ENCODE measurements around the gene NDUFS1. TPM values are rescaled to one million over a fixed set of nuclear protein-coding genes. Genes with fewer than 3 reads are reported as not detected.

Gene NDUFS1
- total and polyA plus RNA-seq, 9 of the 15 experiments (the other 6 are each of a cell fraction or from before 2014, with no cell fraction given): 75.0 to 130 (median 91.5) TPM

DNA sequence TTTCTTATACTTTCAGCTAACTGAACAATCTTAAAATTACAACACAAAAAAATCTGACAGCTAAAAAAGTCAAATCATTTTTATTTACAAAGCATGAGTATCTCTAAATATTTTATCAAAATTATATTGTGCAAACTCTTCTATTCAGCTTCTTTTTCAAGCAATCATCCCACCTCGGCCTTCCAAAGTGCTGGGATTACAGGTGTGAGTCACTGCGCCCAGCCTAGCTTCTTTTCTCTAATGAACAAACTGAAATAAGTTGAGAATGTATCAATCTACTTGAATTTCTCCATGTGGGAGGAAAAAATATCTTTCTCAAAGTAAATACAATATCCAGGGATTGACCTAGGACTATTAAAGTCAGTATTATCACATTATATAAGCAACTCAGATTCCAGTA, 14.9 kb downstream of the NDUFS1 start:
- CTCF ChIA-PET (ENCODE audit: low intra/inter-chr PET ratio): no interaction called here
- Histone ChIP-seq H3K4me2 (ENCODE audit: insufficient read depth, low read length) (no peak overlapping the region), H3K9me3 (replicated peaks; ENCODE audit: control insufficient read depth, insufficient read depth, low read depth, low read length) (no peaks in the 10 kb centered on the region), H3K79me2 (ENCODE audit: control insufficient read depth, insufficient read depth, low read length) (no peaks in the 10 kb centered on the region), H3K4me1 (replicated peaks in 1 of 2; ENCODE audit: control insufficient read depth in 2 of 2, insufficient read depth in 2 of 2, low read length in 2 of 2) (no peaks in the 10 kb centered on the region), H3K36me3 (ENCODE audit: control insufficient read depth, insufficient read depth, low read length) (peaks cover 85% of the 10 kb centered on the region), H3K9ac (ENCODE audit: insufficient read depth in 1 of 2, low read depth in 2 of 2, low read length in 2 of 2) (no peak overlapping the region), H4K20me1 (replicated peaks; ENCODE audit: control insufficient read depth, insufficient read depth, low read length) (no peaks in the 10 kb centered on the region), H3K27me3 (ENCODE audit: control insufficient read depth in 2 of 2, insufficient read depth in 2 of 2, low read length in 2 of 2) (no peaks in the 10 kb centered on the region), H3K9me1 (ENCODE audit: control insufficient read depth, insufficient read depth, low read length) (no peaks in the 10 kb centered on the region), H3K27ac (ENCODE audit: extremely low read depth, low read depth, low read length) (no peak overlapping the region), H3K4me3 (no peak overlapping the region), H2AFZ (ENCODE audit: low read depth, low read length) (no peak overlapping the region)
- POLR2A ChIA-PET: interaction anchor here (1.0 kb wide), 1 partner anchor 15 kb away, joined by 3 read pairs; the partner anchor contains the start of genes EEF1B2 and NDUFS1
- DNase-seq (ENCODE audit: extremely low read depth in 1 of 4, low spot score in 3 of 4): no peak
- TF ChIP-seq E2F3 (CRISPR knock-in tag; IDR thresholded peaks at IDR 0.05): no peak
- TF ChIP-seq, protein P1, sequence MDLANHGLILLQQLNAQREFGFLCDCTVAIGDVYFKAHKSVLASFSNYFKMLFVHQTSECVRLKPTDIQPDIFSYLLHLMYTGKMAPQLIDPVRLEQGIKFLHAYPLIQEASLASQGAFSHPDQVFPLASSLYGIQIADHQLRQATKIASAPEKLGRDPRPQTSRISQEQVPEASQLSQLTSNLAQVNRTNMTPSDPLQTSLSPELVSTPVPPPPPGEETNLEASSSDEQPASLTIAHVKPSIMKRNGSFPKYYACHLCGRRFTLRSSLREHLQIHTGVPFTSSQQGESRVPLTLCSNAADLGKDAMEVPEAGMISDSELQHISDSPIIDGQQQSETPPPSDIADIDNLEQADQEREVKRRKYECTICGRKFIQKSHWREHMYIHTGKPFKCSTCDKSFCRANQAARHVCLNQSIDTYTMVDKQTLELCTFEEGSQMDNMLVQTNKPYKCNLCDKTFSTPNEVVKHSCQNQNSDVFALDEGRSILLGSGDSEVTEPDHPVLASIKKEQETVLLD (IDR thresholded peaks at IDR 0.05): no peak
- TF ChIP-seq DNMT1 (IDR thresholded peaks at IDR 0.05): no peak
- TF ChIP-seq, protein P2, sequence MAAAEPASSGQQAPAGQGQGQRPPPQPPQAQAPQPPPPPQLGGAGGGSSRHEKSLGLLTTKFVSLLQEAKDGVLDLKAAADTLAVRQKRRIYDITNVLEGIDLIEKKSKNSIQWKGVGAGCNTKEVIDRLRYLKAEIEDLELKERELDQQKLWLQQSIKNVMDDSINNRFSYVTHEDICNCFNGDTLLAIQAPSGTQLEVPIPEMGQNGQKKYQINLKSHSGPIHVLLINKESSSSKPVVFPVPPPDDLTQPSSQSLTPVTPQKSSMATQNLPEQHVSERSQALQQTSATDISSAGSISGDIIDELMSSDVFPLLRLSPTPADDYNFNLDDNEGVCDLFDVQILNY (CRISPR knock-in tag; IDR thresholded peaks at IDR 0.05): no peak
- TF ChIP-seq JUND (IDR thresholded peaks at IDR 0.05; ENCODE audit: borderline replicate concordance, low read depth, low read length): no peak
- no peak for TF ChIP-seq JUND (tag; IDR thresholded peaks at IDR 0.05; ENCODE audit: borderline replicate concordance, low read depth, low read length)
- no peak for TF ChIP-seq NONO (IDR thresholded peaks at IDR 0.05; ENCODE audit: low read depth in 2 of 2, low read length in 1 of 2)
- intact Hi-C loops (cut with micrococcal nuclease) (no loop called here), in situ Hi-C loops (cut with MboI) (no loop called here)
- BruUV-seq (replicated peaks): no TSS peak
- 100% methylated on average over 1 of the region's 2 CpGs for WGBS (ENCODE audit: insufficient coverage, low coverage, missing lambda C conversion rate)
- ATAC-seq: no peak
- FAIRE-seq: no peak

Data from K562 (cell line).